GM18861 (cell line): ENCODE results near the gene OR51B5.
"Not testable (repeated sequence)": the region's sequence is repeated elsewhere in the genome, so short reads cannot be mapped to it uniquely, and the experiment has no call there.

Experiments used
- ATAC-seq: cut with Tn5 transposase; IDR thresholded peaks from one replicate; pipeline ENCODE4 v1.9.1; 2021; ENCODE audit not compliant: unreplicated experiment

Gene OR51B5

GRCh38 chr11:5336331-5336730 lies 7.0 kb downstream of the OR51B5 start:
- ATAC-seq = no peak

GRCh38 chr11:5335170-5335569 lies 8.2 kb downstream of the OR51B5 start:
- ATAC-seq = no peak

- ATAC-seq = no peak
These were observed 19.1 kb downstream of the OR51B5 start, which contains the start of gene OR51B2 for GRCh38 chr11:5324197-5324596. Gene OR51B2 (minus strand): TSS chr11:5324297. CDS start chr11:5324297, 0 bp downstream.

- ATAC-seq = no peak
These were observed 26.0 kb downstream of the OR51B5 start for GRCh38 chr11:5317292-5317691.

- ATAC-seq = not testable (repeated sequence)
These were observed 29.8 kb downstream of the OR51B5 start for GRCh38 chr11:5313326-5314023.

- no peak for ATAC-seq
These were observed 32.9 kb downstream of the OR51B5 start for GRCh38 chr11:5310423-5310822.

- no peak for ATAC-seq
These were observed 35.9 kb downstream of the OR51B5 start for GRCh38 chr11:5307256-5308019.

GRCh38 chr11:5304046-5304445 lies 39.3 kb downstream of the OR51B5 start:
- no peak for ATAC-seq

- ATAC-seq = no peak
These were observed 39.7 kb downstream of the OR51B5 start for GRCh38 chr11:5303626-5304025.

- ATAC-seq = no peak
These were observed 41.5 kb downstream of the OR51B5 start, which contains the start of gene OR51B4 for GRCh38 chr11:5301846-5302245. Gene OR51B4 (minus strand): TSS chr11:5301946. CDS start chr11:5301946, 0 bp downstream.

GRCh38 chr11:5300251-5300650 lies 43.1 kb downstream of the OR51B5 start:
- ATAC-seq = no peak

- no peak for ATAC-seq
These were observed 44.9 kb downstream of the OR51B5 start for GRCh38 chr11:5298451-5298850.

GRCh38 chr11:5297721-5298323 lies 45.5 kb downstream of the OR51B5 start:
- ATAC-seq = no peak

- ATAC-seq = not testable (repeated sequence)
These were observed 48.9 kb downstream of the OR51B5 start for GRCh38 chr11:5294342-5294995.

GRCh38 chr11:5293028-5293427 lies 50.3 kb downstream of the OR51B5 start:
- no peak for ATAC-seq
